ENCODE measurements around the gene GMPR2. TPM values are rescaled to one million over a fixed set of nuclear protein-coding genes. Genes with fewer than 3 reads are reported as not detected.

The GMPR2 gene
- total and polyA plus RNA-seq, 2 of the 13 experiments (the other 11 are each of a cell fraction or from before 2014, with no cell fraction given): 210 to 273 TPM

GRCh38 chr14:24271134-24271833 lies 38.6 kb downstream of the GMPR2 start, which contains the start of gene RABGGTA (continued):
- TF ChIP-seq ZNF318 (CRISPR knock-in tag; IDR thresholded peaks at IDR 0.05) (peak; percentile 98), ZSCAN29 (CRISPR knock-in tag; conservative IDR thresholded peaks at IDR 0.05) (peak; percentile 92), ESRRA (CRISPR knock-in tag; IDR thresholded peaks at IDR 0.05; ENCODE audit: low read depth) (peak; percentile 95), MNT (IDR thresholded peaks at IDR 0.05) (peak; percentile 58), ZNF274 (CRISPR knock-in tag; IDR thresholded peaks at IDR 0.05) (peak; percentile 99), JDP2 (CRISPR knock-in tag; IDR thresholded peaks at IDR 0.05; ENCODE audit: borderline replicate concordance) (peak; percentile 75), ARID2 (CRISPR knock-in tag; IDR thresholded peaks at IDR 0.05; ENCODE audit: borderline replicate concordance) (peak; percentile 99), FOXP1 (IDR thresholded peaks at IDR 0.05) (no peak), FOXP1 (CRISPR knock-in tag; IDR thresholded peaks at IDR 0.05) (peak; percentile 49), SAP130 (CRISPR knock-in tag; IDR thresholded peaks at IDR 0.05; ENCODE audit: low read depth) (peak; percentile 100), TARDBP (CRISPR knock-in tag; IDR thresholded peaks at IDR 0.05) (peak; percentile 100), ZNF337 (CRISPR knock-in tag; IDR thresholded peaks at IDR 0.05; ENCODE audit: borderline replicate concordance, low read depth) (peak; percentile 95; the same call in 1 of the 2 replicates), PRDM4 (CRISPR knock-in tag; IDR thresholded peaks at IDR 0.05; ENCODE audit: borderline replicate concordance) (peak; percentile 44; the same call in 1 of the 2 replicates), ZNF101 (CRISPR knock-in tag; IDR thresholded peaks at IDR 0.05; ENCODE audit: borderline replicate concordance, low read depth) (peak; percentile 90; the same call in 1 of the 2 replicates)
